Gastroesophageal sphincter (tissue), 4 donors: Measurements from ENCODE around the gene NR1H2. TPM values are rescaled to one million over a fixed set of nuclear protein-coding genes. Genes with fewer than 3 reads are reported as not detected.

Source experiments
- ATAC-seq: fragments of 150-250 bp; one replicate; pipeline ENCODE4 v1.9.1; 2016; ENCODE audit warnings: mild to moderate bottlenecking, moderate library complexity
- H3K27ac ChIP-seq, 4 donors: fragments of 200-600 bp; sonication (generic) in 3 of 4; 1 replicate in 3 of 4; 2 replicates in 1 of 4; pipeline ENCODE4 v1.5.1; 2016 to 2019
- H3K27me3 ChIP-seq: fragments of 200-600 bp; sonication (generic); one replicate; pipeline ENCODE4 v1.5.1; 2019
- H3K36me3 ChIP-seq, 2 donors: fragments of 200-600 bp; sonication (generic); one replicate each; pipeline ENCODE4 v1.5.1; 2019; ENCODE audit warnings: control low read depth in 1 of 2
- H3K4me1 ChIP-seq, 3 donors: fragments of 200-600 bp; sonication (generic); 1 replicate in 2 of 3; 2 replicates in 1 of 3; pipeline ENCODE4 v1.5.1; 2016 to 2019; ENCODE audit warnings: control low read depth in 2 of 3
- H3K4me3 ChIP-seq, 2 donors: fragments of 200-600 bp; sonication (generic); one replicate each; pipeline ENCODE4 v1.5.1; 2019; ENCODE audit warnings: mild to moderate bottlenecking in 1 of 2, moderate library complexity in 1 of 2
- H3K9me3 ChIP-seq, 3 donors: fragments of 200-600 bp; sonication (generic); one replicate each; pipeline ENCODE4 v1.5.1; 2017 to 2019; ENCODE audit warnings: control low read depth in 2 of 3
- EP300 ChIP-seq: sonication (generic); formaldehyde crosslinking; IDR thresholded peaks from one replicate; pipeline ENCODE4 v1.6.1; 2017; ENCODE audit warnings: antibody characterized with exemption, mild to moderate bottlenecking
- POLR2A ChIP-seq, 2 donors: fragments of 450-650 bp; IDR thresholded peaks; one replicate each; pipeline ENCODE4 v1.6.1; 2017; ENCODE audit warnings: antibody characterized with exemption in 2 of 2, mild to moderate bottlenecking in 2 of 2, moderate library complexity in 1 of 2
- POLR2AphosphoS5 ChIP-seq: sonication (generic); formaldehyde crosslinking; IDR thresholded peaks from one replicate; pipeline ENCODE4 v1.6.1; 2017; ENCODE audit warnings: antibody characterized with exemption
- WGBS, 2 donors: methylation state at CpG; one replicate each; pipeline ENCODE4 v1.1.5; 2018; ENCODE audit warnings: low coverage in 1 of 2; 5-methylcytosine and 5-hydroxymethylcytosine counted together
- total RNA-seq, 4 donors: library from RNA; depleted of rRNA; stranded (reverse); fragments of >200 nt; gene quantifications; one replicate each; pipeline ENCODE4 v1.1.0, GENCODE V29; 2016
- TF ChIP-seq, protein P1 (sequence below), 4 experiments: fragments of 200-600 bp in 2 of 4; fragments of 450-650 bp in 2 of 4; sonication (generic) in 1 of 4; IDR thresholded peaks; one replicate each; pipeline ENCODE4 v1.5.1; 2017 to 2019; ENCODE audit warnings: antibody characterized with exemption in 4 of 4, mild to moderate bottlenecking in 2 of 4, moderate library complexity in 2 of 4

NR1H2 gene
- total RNA-seq, 4 donors from 2014 or later: 138 to 191 (median 145) TPM

DNA sequence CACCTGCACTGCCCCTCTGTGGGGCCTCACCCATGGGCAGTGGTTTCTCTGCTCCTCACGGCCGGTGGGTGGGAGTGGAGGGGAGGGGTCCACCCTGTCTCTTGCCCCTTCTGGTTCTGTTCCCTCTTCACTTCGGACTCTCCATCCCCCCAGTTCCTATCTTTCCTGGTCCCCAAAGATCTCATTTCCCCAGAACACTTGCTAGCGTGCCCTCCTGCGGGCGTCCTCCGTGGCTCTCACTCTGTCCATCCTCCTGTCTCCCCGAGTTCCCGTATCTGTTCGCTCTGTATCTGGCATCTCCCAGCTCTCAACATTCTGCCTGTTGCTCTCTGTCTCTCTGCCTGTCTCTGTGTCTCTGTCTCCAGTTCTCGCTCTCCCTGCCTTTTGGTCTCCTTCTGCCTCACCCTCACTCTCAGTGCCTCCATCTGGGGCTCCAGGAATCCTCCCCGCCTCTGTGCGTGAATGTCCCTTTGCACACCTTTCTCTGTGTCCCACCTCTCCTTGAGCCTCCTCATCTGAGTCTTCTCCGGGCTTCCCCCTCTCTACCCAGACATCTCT, 42.8 kb downstream of the NR1H2 start:
- TF ChIP-seq, protein P1, sequence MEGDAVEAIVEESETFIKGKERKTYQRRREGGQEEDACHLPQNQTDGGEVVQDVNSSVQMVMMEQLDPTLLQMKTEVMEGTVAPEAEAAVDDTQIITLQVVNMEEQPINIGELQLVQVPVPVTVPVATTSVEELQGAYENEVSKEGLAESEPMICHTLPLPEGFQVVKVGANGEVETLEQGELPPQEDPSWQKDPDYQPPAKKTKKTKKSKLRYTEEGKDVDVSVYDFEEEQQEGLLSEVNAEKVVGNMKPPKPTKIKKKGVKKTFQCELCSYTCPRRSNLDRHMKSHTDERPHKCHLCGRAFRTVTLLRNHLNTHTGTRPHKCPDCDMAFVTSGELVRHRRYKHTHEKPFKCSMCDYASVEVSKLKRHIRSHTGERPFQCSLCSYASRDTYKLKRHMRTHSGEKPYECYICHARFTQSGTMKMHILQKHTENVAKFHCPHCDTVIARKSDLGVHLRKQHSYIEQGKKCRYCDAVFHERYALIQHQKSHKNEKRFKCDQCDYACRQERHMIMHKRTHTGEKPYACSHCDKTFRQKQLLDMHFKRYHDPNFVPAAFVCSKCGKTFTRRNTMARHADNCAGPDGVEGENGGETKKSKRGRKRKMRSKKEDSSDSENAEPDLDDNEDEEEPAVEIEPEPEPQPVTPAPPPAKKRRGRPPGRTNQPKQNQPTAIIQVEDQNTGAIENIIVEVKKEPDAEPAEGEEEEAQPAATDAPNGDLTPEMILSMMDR (IDR thresholded peaks at IDR 0.05): no peak
- TF ChIP-seq EP300 (no peak), POLR2AphosphoS5 (no peak), POLR2A (IDR thresholded peaks at IDR 0.05) (no peak)
- no peak overlapping the region for H3K27ac ChIP-seq
- H3K36me3 ChIP-seq: no peaks in the 10 kb centered on the region
- H3K27me3 ChIP-seq: peaks cover 81% of the 10 kb centered on the region
- H3K9me3 ChIP-seq: no peaks in the 10 kb centered on the region
- WGBS, 2 donors: 5 to 8% methylated on average over 12 to 14 of the region's 14 CpGs
- no peak overlapping the region for H3K4me3 ChIP-seq
- ATAC-seq: no peak
- peaks cover 0 to 17% (median 4%) of the 10 kb centered on the region in 3 donors for H3K4me1 ChIP-seq

DNA sequence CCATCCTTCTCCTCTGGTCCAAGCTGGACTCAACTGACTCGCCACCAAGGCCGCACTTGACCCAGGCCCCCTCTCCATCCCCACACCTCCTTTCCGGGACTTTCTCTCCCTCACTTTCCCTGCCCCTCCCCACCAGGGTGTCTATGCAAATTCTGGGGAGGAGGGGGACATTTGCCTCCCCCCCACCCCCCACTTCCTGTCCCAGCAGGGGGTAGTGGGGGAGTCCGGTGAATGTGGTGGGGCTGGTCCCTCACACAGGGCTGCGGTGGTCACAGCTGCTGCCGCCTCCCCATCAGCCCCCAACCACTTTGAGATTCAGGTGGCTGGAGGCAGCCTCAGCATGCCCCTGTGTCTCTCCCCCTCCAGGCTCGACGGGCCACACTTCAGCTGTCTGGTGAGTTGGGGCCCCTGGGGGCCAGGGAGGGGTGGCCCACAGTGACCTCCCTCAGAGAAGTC, 43.4 kb downstream of the NR1H2 start:
- 16 to 60% methylated on average over 1 to 5 of the region's 8 CpGs for WGBS, 2 donors

GRCh38 chr19:50420127-50420526, 43.9 kb downstream of the NR1H2 start:
- peaks cover 0 to 12% (median 4%) of the 10 kb centered on the region in 3 donors for H3K4me1 ChIP-seq
- peaks cover 84% of the 10 kb centered on the region for H3K27me3 ChIP-seq
- H3K9me3 ChIP-seq: no peaks in the 10 kb centered on the region
- no peaks in the 10 kb centered on the region for H3K36me3 ChIP-seq
- ATAC-seq: no peak
- no peak overlapping the region for H3K27ac ChIP-seq
- WGBS, 2 donors: 38 to 42% methylated on average over 2 to 3 of the region's 3 CpGs
- TF ChIP-seq, protein P1 (IDR thresholded peaks at IDR 0.05): no peak
- no peak for TF ChIP-seq POLR2AphosphoS5
- TF ChIP-seq EP300: no peak
- no peak for TF ChIP-seq POLR2A (IDR thresholded peaks at IDR 0.05)
- no peak overlapping the region for H3K4me3 ChIP-seq

More for the DNA sequence above, 43.4 kb downstream of the NR1H2 start:
- Histone ChIP-seq H3K27me3 (peaks cover 84% of the 10 kb centered on the region), H3K27ac (no peak overlapping the region), H3K9me3 (no peaks in the 10 kb centered on the region), H3K4me1 (peaks cover 0 to 16% (median 4%) of the 10 kb centered on the region in 3 donors), H3K36me3 (no peaks in the 10 kb centered on the region), H3K4me3 (no peak overlapping the region)
- TF ChIP-seq EP300 (no peak), POLR2AphosphoS5 (no peak), POLR2A (IDR thresholded peaks at IDR 0.05) (no peak)
- TF ChIP-seq, protein P1 (IDR thresholded peaks at IDR 0.05): no peak
- no peak for ATAC-seq

DNA sequence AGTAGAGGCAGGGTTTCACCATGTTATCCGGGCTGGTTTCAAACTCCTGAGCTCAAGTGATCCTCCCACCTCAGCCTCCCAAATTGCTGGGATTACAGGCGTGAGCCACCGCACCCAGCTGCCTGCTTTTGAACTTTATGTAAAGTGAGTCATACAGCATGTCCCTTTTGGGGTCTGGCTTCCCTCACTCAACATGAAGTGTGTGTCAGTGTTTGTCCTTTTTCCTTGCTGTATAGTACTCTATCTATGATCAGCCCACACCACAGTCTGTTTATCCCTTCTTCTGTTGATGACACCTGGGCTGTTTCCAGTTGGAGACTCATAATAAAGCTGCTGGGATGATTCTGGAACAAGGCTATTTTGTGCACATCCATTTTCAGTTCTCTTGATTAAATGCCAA, 44.6 kb downstream of the NR1H2 start:
- WGBS, 2 donors: 71 to 73% methylated on average over 3 of the region's 3 CpGs
- Histone ChIP-seq H3K4me1 (peaks cover 0 to 12% (median 4%) of the 10 kb centered on the region in 3 donors), H3K27ac (no peak overlapping the region), H3K27me3 (peaks cover 84% of the 10 kb centered on the region), H3K9me3 (no peaks in the 10 kb centered on the region), H3K36me3 (no peaks in the 10 kb centered on the region), H3K4me3 (no peak overlapping the region)
- TF ChIP-seq, protein P1 (IDR thresholded peaks at IDR 0.05): no peak
- TF ChIP-seq EP300 (no peak), POLR2AphosphoS5 (no peak), POLR2A (IDR thresholded peaks at IDR 0.05) (no peak)
- no peak for ATAC-seq
